LNCAP (cell line): Measurements from ENCODE around the gene ZC3H18.

Experiments used
- TF ChIP-seq, protein P1 (sequence below): fragments of 450-650 bp; IDR thresholded peaks from 2 replicates; pipeline ENCODE4 v1.5.1; 2017; ENCODE audit warnings: mild to moderate bottlenecking

The ZC3H18 gene

DNA sequence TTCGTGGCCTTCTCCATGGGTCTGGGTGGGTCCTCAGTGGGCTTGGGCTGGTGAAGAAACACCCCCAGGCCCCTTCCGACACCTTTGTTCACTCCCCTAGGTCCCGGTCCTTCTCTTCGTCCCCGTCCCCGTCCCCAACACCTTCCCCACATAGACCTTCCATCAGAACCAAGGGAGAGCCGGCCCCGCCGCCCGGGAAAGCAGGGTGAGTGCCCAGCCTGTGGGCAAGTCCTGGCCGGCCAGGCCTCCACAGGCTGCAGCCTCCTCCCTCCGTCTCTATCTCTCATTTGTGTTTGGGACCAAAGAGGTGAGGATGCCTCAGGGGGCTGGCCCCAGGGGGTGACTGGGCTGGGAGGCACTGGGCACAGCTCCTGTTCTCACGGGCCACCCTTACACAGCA lies 53.7 kb downstream of the ZC3H18 start:
- TF ChIP-seq, protein P1, sequence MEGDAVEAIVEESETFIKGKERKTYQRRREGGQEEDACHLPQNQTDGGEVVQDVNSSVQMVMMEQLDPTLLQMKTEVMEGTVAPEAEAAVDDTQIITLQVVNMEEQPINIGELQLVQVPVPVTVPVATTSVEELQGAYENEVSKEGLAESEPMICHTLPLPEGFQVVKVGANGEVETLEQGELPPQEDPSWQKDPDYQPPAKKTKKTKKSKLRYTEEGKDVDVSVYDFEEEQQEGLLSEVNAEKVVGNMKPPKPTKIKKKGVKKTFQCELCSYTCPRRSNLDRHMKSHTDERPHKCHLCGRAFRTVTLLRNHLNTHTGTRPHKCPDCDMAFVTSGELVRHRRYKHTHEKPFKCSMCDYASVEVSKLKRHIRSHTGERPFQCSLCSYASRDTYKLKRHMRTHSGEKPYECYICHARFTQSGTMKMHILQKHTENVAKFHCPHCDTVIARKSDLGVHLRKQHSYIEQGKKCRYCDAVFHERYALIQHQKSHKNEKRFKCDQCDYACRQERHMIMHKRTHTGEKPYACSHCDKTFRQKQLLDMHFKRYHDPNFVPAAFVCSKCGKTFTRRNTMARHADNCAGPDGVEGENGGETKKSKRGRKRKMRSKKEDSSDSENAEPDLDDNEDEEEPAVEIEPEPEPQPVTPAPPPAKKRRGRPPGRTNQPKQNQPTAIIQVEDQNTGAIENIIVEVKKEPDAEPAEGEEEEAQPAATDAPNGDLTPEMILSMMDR, result no peak

DNA sequence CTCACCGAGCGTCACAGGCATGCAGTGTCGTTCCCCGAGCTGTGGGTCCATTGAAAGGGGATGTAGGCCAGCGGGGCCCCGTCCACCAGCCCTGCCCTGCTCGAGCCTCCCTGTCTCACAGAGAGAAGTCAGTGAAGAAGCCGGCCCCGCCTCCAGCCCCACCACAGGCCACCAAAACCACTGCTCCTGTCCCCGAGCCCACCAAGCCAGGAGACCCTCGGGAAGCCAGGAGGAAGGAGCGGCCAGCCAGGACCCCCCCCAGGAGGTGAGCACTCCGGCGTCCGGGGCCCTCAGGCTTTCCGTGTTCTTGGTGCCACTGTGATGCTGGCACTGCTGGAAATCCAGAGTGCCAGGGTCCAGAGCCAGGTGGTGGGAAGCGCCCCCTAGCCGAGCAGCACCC lies 54.3 kb downstream of the ZC3H18 start:
- TF ChIP-seq, protein P1, result no peak

DNA sequence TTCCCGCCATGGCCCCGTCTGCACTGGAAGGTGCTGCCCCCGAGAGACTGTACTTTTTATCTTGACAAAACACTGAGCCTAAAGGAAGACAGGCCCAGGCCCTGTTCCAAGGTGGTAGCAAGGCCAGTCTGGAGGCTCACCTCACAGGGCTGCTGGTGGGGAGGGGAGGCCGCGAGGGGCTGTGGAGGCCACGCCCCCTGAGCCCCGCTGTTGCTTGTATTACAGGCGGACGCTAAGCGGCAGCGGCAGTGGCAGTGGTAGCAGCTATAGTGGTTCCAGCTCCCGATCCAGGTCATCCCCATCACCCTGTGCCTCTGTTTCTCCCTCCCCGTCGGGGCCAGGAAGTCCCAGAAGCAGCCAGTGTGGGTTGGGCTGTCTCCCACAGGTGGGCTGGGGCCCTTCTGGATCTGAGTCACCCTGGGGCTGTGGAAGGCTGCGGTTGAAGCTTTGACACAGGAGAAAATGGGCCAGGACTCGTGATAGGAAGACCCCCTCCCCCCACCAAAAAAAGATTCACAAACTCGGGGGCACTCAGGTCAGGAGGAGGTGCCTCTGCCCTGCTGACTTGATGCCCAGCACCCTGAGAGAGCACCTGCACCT lies 54.9 kb downstream of the ZC3H18 start:
- TF ChIP-seq, protein P1, result no peak

DNA sequence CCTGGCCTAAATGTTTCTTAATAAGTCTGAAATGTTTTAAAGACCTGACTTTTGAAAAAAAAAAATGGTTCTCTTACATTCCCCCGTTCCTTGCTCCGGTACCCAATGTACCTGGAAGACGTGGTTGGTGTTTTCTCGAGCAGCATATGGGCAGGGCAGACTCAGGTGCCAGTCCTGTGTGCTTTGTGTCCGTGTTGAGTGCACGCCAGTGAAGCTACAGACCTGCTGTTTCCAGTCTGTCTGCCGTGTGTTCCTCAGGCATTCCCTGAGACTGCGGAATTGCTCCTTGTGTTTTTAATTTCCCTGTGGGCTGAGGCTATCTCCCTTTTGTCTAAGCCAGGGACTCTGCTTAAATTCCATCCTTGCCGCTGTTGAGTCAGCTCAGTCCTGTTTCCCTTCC lies 56.4 kb downstream of the ZC3H18 start:
- TF ChIP-seq, protein P1, result no peak

DNA sequence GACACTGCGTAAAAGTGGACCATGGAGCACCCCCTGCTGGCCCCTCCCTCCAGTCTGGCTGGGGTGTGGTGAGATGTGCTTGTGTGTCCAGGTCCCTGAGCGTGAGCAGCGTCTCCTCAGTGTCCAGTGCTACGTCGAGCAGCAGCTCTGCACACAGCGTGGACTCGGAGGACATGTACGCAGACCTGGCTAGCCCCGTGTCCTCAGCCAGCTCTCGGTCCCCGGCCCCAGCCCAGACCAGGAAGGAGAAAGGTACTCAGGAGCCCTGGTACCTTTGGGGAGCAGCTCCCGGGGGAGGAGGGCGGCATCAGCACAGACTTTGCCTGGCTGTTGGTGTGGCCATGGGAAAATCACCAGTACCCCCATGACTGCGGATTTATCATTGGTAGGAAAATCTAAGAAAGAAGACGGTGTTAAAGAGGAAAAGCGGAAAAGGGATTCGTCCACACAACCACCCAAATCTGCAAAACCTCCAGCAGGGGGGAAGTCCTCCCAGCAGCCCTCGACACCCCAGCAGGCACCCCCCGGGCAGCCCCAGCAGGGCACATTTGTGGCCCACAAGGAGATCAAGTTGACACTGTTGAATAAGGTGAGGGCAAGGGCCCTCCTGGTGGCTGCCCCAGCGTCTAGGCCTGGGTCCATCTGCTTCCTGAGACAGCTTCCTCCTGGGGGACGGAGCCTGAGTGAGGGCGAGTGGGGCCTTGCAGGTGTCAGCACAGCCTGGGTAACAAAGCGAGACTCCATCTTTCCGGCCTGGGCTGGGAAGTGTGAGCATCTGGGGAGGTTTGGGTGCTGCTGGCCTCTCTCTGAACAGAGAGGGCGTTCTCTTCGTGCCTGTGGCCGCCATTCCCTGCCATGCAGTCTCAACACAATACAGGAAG lies 57.6 kb downstream of the ZC3H18 start:
- TF ChIP-seq, protein P1, result no peak

DNA sequence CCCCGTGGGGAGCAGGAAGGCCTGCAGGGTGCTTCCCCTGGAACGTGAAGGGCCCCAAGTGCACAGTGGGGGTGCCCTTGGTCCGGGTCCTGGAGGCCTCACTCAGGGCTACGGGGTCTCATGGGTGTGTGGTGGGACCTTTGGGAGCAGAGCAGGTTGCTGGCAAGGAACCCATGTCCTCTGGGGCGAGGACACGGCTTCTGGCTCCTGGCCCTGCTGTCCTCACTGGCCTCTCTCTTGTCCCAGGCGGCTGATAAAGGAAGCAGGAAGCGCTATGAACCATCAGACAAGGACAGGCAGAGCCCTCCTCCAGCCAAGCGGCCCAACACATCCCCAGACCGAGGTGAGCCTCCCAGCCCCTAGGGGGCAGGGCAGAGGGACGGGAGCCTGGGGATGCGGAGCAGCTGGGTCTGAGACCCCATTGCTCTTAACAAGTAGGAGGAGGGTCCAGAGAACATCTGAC lies 58.3 kb downstream of the ZC3H18 start:
- TF ChIP-seq, protein P1, result peak; percentile 49

DNA sequence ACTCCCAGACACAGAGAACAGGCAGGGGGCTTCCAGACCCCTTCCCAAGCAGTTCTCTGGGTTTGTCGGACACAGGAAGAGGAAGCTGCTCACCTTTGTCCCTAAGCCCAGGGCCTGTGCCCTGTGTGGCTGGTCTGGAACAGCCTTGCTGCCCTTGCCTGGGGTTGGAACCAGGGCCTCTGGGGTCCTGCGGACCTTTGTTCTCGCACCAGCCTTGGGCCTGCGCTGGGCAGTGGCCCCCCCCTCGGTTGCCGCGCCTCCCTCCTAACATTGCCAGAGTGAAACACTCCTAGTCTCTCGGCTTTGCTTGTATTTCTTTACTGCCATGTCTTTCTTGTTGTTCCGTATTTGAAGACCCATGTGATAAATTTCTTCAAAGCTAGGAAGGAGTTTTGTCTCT lies 59.6 kb downstream of the ZC3H18 start:
- TF ChIP-seq, protein P1, result no peak
